ENCODE measurements around the gene CNN1. TPM values are rescaled to one million over a fixed set of nuclear protein-coding genes. Genes with fewer than 3 reads are reported as not detected.

CNN1 gene
- polyA plus RNA-seq, 1 of the 3 experiments (the other 2 are of a cell fraction) = 4.6 TPM

- Histone ChIP-seq H3K4me3 (ENCODE audit: low read depth in 2 of 2, low read length in 1 of 2) (no peak overlapping the region), H3K9me2 (no peaks in the 10 kb centered on the region), H3F3A (replicated peaks; ENCODE audit: insufficient read depth) (peaks cover 16% of the 10 kb centered on the region), H3K27me3 (ENCODE audit: insufficient read depth) (no peaks in the 10 kb centered on the region), H3K27ac (ENCODE audit: low read depth in 2 of 2, low read length in 1 of 2) (no peak overlapping the region), H4K20me1 (ENCODE audit: insufficient read depth) (no peaks in the 10 kb centered on the region; the same call in 1 of the 2 replicates), H3K4me2 (no peak overlapping the region), H3K36me3 (replicated peaks in 1 of 2; ENCODE audit: control insufficient read depth in 1 of 2, insufficient read depth in 2 of 2, low read length in 1 of 2) (no peaks in the 10 kb centered on the region), H3K4me1 (ENCODE audit: control insufficient read depth in 1 of 2, insufficient read depth in 2 of 2, low read depth in 1 of 2, low read length in 1 of 2) (peaks cover 11 to 16% of the 10 kb centered on the region in 2 experiments; a peak in 2 of 4 replicates), H3K9me3 (no peaks in the 10 kb centered on the region), H3K79me2 (ENCODE audit: insufficient read depth) (no peaks in the 10 kb centered on the region), H3K9ac (no peak overlapping the region), H2AFZ (ENCODE audit: low read depth) (no peak overlapping the region)
- ChIA-PET POLR2A (no interaction called here), CTCF (interaction anchor here (0.9 to 2.7 kb wide), 3 partner anchors 24 to 53 kb away, joined by 3 to 14 read pairs (median 5); partner anchors contain the start of gene ELOF1)
- DNase-seq = no peak
- 98% methylated on average over 5 of the region's 5 CpGs for WGBS (ENCODE audit: low lambda C conversion rate)
- TF ChIP-seq NRF1 (IDR thresholded peaks at IDR 0.05; ENCODE audit: low read depth, low read length) = no peak
- no peak for TF ChIP-seq YY1 (IDR thresholded peaks at IDR 0.05; ENCODE audit: low read depth)
- TF ChIP-seq CTCF (IDR thresholded peaks at IDR 0.05) = no peak
- TF ChIP-seq RCOR1 (IDR thresholded peaks at IDR 0.05; ENCODE audit: low read length) = no peak
- TF ChIP-seq SIN3A (IDR thresholded peaks at IDR 0.05; ENCODE audit: borderline replicate concordance, low read depth, low read length) = no peak
- no peak for TF ChIP-seq PBX3 (IDR thresholded peaks at IDR 0.05)
- TF ChIP-seq FOSL2 (IDR thresholded peaks at IDR 0.05; ENCODE audit: borderline replicate concordance, low read depth) = no peak
- no peak for TF ChIP-seq RAD21 (IDR thresholded peaks at IDR 0.05; ENCODE audit: low read length)
- no peak for TF ChIP-seq EP300 (IDR thresholded peaks at IDR 0.05; ENCODE audit: borderline replicate concordance in 1 of 2, low read depth in 1 of 2, low read length in 1 of 2)
- no peak for TF ChIP-seq USF1 (IDR thresholded peaks at IDR 0.05; ENCODE audit: borderline replicate concordance, low read depth)
- no peak for TF ChIP-seq IRF3 (IDR thresholded peaks at IDR 0.05; ENCODE audit: low read depth, low read length)
- no peak for TF ChIP-seq POLR2AphosphoS5 (IDR thresholded peaks at IDR 0.05; ENCODE audit: low read depth, low read length)
- TF ChIP-seq FOXM1 (IDR thresholded peaks at IDR 0.05; ENCODE audit: low read depth) = no peak
- no peak for TF ChIP-seq EZH2phosphoT487 (IDR thresholded peaks at IDR 0.05; ENCODE audit: borderline replicate concordance, low read depth)
- TF ChIP-seq ELF1 (IDR thresholded peaks at IDR 0.05) = no peak
- TF ChIP-seq JUND (IDR thresholded peaks at IDR 0.05) = no peak
- no peak for TF ChIP-seq TCF12 (IDR thresholded peaks at IDR 0.05)
- TF ChIP-seq GATA2 (CRISPR knock-in tag; IDR thresholded peaks at IDR 0.05) = no peak
- no peak for TF ChIP-seq ZBTB33 (IDR thresholded peaks at IDR 0.05; ENCODE audit: borderline replicate concordance, low read depth)
- no peak for TF ChIP-seq REST (IDR thresholded peaks at IDR 0.05; ENCODE audit: low read depth, low read length)
Observed at GRCh38 chr19:11534948-11535347, 3.7 kb upstream of the CNN1 start.
